ENCODE data around the gene COQ10A. TPM values are rescaled to one million over a fixed set of nuclear protein-coding genes. Genes with fewer than 3 reads are reported as not detected.
A peak's percentile ranks its signal among the peaks of the same experiment; 100 is the strongest.

The COQ10A gene
- polyA plus RNA-seq, 1 experiment = 14.1 TPM

- ChIA-PET POLR2A (interaction anchor here (0.8 to 2.2 kb wide), 8 partner anchors 22 to 248 kb away, joined by 3 to 25 read pairs (median 5); partner anchors contain the start of genes CNPY2, ESYT1, RAB5B and SMARCC2), CTCF (interaction anchor here (0.6 to 4.2 kb wide), 20 partner anchors 10 to 270 kb away, joined by 3 to 132 read pairs (median 4); partner anchors contain the start of genes ANKRD52, COQ10A, MYL6B and SMARCC2)
- DNase-seq (ENCODE audit: low read depth) = peak; percentile 91
- H3K36me3 ChIP-seq (ENCODE audit: control insufficient read depth, insufficient read depth, low read length) = peaks cover 5% of the 10 kb centered on the region
- peak within 1 kb of the TSS; percentile 91 for H3K4me3 ChIP-seq (ENCODE audit: low read depth, low read length)
- no peaks in the 10 kb centered on the region for H3K27me3 ChIP-seq (ENCODE audit: control insufficient read depth, insufficient read depth, low read length)
- TF ChIP-seq CTCF (IDR thresholded peaks at IDR 0.05; ENCODE audit: insufficient read depth, low read depth, low read length) = no peak
Measured at GRCh38 chr12:56221757-56222530, 44.8 kb upstream of the COQ10A start, which contains the start of gene RNF41. Gene RNF41, minus strand, starts transcription at chr12:56221922. Its CDS starts 7,875 bp downstream, at chr12:56214047.

GRCh38 chr12:56222531-56222895 is 44.2 kb upstream of the COQ10A start:
- no peak for TF ChIP-seq CTCF (IDR thresholded peaks at IDR 0.05; ENCODE audit: insufficient read depth, low read depth, low read length)
- ChIA-PET CTCF (interaction anchor here (0.6 to 4.2 kb wide), 13 partner anchors 15 to 481 kb away, joined by 3 to 132 read pairs (median 7); partner anchors contain the start of genes ANKRD52, COQ10A, SMARCC2 and ZC3H10), POLR2A (interaction anchor here (1.4 to 2.2 kb wide), 2 partner anchors 33 to 104 kb away, joined by 8 to 10 read pairs; partner anchors contain the start of genes SMARCC2 and ZC3H10)
- peaks cover 5% of the 10 kb centered on the region for H3K36me3 ChIP-seq (ENCODE audit: control insufficient read depth, insufficient read depth, low read length)
- DNase-seq (ENCODE audit: low read depth) = no peak
- peak overlapping the region; percentile 91 for H3K4me3 ChIP-seq (ENCODE audit: low read depth, low read length)
- H3K27me3 ChIP-seq (ENCODE audit: control insufficient read depth, insufficient read depth, low read length) = no peaks in the 10 kb centered on the region

GRCh38 chr12:56223571-56224101 is 43.1 kb upstream of the COQ10A start:
- no peak overlapping the region; the same call in 1 of the 2 replicates for H3K4me3 ChIP-seq (ENCODE audit: low read depth, low read length)

GRCh38 chr12:56224102-56224701 is 42.5 kb upstream of the COQ10A start, which contains the start of gene NABP2:
Gene NABP2, plus strand, starts transcription at chr12:56224342. Its CDS starts 515 bp downstream, at chr12:56224857.
- POLR2A ChIA-PET = no interaction called here
- CTCF ChIA-PET = interaction anchor here (0.6 to 4.2 kb wide), 3 partner anchors 32 to 38 kb away, joined by 3 to 132 read pairs (median 18); partner anchors contain the start of genes ANKRD52 and SMARCC2
- Histone ChIP-seq H3K4me3 (ENCODE audit: low read depth, low read length) (peak within 1 kb of the TSS; percentile 85), H3K27me3 (ENCODE audit: control insufficient read depth, insufficient read depth, low read length) (no peaks in the 10 kb centered on the region), H3K36me3 (ENCODE audit: control insufficient read depth, insufficient read depth, low read length) (peaks cover 6% of the 10 kb centered on the region)
- TF ChIP-seq CTCF (IDR thresholded peaks at IDR 0.05; ENCODE audit: insufficient read depth, low read depth, low read length) = peak; percentile 82
- DNase-seq (ENCODE audit: low read depth) = peak; percentile 91

More at GRCh38 chr12:56223571-56224101, 43.1 kb upstream of the COQ10A start:
- Histone ChIP-seq H3K36me3 (ENCODE audit: control insufficient read depth, insufficient read depth, low read length) (peaks cover 5% of the 10 kb centered on the region), H3K27me3 (ENCODE audit: control insufficient read depth, insufficient read depth, low read length) (no peaks in the 10 kb centered on the region)
- ChIA-PET POLR2A (interaction anchor here (2.2 kb wide), 1 partner anchor 34 kb away, joined by 10 read pairs; the partner anchor contains the start of gene SMARCC2), CTCF (interaction anchor here (0.6 to 4.2 kb wide), 8 partner anchors 16 to 105 kb away, joined by 3 to 132 read pairs (median 14); partner anchors contain the start of genes ANKRD52, COQ10A, SMARCC2 and ZC3H10)
- no peak for DNase-seq (ENCODE audit: low read depth)
- TF ChIP-seq CTCF (IDR thresholded peaks at IDR 0.05; ENCODE audit: insufficient read depth, low read depth, low read length) = no peak
